ENCODE data around the gene FSTL4.
"Not testable (repeated sequence)": the region's sequence is repeated elsewhere in the genome, so short reads cannot be mapped to it uniquely, and the experiment has no call there.

FSTL4 gene

DNA sequence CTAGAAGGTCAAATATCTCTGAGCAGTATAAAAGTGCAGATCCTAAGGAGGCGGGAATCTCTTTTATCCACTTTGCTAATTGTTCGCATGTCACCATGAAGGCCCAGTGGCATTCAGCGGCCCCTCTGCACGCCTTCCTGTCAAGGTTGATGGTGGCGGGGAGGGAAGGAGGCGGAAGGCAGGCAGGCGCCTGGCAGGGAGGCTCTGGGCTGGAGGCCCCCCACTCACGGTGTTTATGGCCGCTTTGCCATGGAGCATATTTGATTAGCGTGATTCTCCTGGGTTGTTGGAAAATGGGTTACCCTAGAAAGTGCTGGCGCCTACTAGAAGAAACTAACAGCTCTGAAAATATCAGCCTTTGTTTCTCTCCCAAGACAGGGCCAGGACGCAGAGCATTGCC lies 209.6 kb downstream of the FSTL4 start:
- DNase-seq (ENCODE audit: low spot score) = no peak

DNA sequence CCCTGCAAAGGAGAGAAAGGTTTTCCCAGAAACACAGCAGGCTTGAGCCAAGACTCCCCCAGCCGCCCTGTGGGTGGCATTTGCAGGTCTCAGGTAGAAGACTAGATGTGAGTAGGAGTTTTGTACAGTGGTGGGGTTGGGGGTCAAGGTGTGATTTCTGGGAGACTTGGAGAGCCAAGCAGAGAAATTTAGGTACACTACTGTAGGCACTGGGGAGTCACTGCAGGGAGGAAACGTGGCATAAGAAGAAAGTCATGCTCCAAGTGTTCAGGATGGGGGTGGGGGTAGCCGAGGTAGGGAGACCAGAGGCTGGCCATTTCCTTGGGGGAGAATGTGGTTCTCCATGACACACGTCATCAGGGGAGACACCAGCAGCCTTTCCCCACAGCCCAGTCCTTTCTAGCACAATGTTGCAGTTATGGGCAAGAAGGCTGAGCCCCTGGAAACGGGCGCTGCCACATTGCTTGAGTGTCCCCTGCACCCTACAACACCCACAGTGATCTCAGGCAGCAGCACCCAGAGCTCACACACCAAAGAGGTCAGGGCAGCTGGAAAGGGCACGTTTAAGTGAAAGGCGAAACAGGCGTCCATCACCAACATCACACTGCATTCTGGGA lies 210.5 kb downstream of the FSTL4 start:
- DNase-seq (ENCODE audit: low spot score) = no peak

DNA sequence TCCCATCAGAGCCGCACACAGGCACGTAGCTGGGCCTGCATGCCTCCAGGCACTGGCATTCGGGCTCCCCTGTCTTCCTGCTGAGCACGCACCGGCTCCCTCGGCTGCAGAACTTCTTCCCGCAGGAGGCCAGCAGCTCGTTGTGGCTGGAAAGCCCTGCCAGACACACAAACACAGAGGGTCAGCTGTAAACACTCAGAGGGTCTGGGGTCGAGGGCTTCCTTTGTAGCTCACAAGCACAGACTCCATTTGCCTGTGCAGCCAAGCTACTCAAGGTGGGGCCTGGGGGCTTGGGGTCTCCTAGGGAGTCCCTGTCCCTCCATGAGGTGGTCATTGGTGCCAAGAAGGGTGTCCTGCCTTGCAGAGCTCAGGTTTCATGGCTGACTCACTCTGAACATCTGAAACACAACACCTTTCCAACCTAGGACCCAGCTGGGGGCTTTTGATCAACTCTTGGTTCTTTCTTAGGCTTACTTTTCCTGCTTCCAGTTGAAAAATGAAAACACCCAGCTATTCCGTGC lies 211.4 kb downstream of the FSTL4 start:
- no peak for DNase-seq (ENCODE audit: low spot score)

DNA sequence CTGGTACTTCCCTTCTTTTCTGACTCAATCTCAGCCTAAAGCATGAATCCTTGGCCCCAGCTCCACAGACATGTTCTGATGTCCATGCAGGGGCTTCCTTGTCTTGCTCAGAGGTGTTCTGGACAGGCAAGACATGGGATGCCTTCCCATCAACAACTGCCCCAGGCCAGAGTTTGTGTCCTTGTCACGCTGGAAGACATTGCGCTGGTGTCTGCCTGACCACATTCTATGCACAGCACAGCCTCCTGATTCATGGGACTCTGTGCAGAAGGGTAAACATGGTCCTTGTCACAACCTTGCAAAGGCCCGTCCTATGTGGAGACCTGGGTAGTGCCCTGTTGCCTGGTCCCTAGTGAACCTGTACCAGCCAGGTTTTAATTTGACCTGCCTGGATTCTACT lies 212.2 kb downstream of the FSTL4 start:
- DNase-seq (ENCODE audit: low spot score) = no peak

DNA sequence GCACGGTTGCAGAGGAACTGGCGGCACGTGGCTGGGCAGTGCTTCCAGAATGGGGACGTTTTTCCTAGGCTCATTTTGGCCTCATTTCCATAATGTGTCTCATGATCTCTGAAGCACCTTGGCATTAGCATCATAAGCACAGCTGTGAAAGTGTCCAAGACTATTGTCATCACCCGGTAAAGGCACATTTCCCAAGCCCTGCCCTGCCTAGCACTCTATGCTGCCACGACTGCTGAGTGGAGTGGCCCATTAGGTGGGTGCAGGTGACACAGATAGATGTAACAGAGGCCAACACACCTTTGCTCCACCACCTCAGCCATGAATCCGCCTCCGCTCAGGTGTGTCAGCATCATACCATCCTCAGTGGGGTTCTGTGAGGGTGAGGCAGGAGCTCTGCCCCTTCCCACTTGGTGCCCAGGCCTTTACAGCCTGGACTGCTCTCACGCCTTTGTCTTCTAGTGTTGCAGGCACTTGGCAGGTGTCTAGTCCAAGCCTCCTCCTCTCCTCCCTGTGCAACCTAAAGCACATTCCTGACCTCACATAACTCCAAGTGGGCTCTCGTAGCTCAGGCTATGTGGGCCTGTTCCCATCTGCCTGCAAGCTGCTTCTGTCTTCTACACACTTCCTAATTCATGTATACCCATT lies 213.0 kb downstream of the FSTL4 start:
- no peak for DNase-seq (ENCODE audit: low spot score)

DNA sequence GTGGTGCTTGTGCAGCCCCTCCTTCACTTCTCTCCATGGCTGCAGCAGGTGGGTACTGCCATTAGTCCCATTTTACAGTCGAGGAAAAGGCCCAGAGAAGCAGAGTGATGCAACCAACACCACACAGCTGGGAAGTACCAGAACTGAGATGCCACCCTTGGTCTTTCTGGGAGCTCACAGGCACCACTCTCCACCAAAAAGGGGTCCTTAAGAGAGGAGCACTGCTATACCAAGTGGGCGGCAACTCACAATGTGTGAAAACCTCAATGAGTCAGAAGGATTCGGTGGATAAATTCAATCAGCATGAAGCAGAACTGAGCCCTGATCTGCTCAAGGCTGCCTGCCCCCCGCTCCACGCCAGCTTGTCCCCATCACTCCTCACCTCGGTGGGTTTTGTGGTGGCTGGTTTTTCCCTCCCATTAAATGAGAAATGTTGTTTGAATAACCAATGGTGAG lies 213.7 kb downstream of the FSTL4 start:
- no peak for DNase-seq (ENCODE audit: low spot score)

DNA sequence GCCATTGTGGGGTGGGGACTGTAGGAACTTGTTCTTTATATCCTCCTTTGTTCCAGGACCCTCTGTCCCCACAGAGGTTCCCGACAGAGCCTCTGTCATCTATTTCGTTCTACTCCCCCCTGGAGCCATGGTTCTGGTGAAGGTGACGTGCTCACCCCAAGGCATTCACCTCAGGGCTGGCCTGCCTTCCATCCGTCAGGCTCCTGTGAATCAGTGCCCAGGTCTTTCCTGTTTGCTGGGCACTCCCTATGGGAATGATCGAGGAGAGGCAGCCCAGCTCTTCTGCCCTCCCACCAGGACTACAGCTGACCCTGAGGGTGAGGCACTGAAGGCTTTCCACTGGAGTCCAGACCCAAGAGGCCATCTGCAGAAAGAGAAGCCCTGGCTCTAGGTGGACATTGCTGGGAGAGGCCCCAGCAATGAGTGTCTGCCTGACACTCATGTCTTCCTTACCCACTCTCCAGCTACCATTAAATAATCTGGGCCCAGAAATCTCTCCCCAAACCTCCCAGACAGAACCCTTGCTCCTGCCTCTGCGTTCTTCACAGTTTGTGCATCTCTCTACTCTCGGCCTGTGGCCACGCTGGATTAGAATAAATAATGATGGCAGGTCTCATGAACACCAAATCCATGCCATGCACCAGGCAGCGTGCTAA lies 214.2 kb downstream of the FSTL4 start:
- no peak for DNase-seq (ENCODE audit: low spot score)

DNA sequence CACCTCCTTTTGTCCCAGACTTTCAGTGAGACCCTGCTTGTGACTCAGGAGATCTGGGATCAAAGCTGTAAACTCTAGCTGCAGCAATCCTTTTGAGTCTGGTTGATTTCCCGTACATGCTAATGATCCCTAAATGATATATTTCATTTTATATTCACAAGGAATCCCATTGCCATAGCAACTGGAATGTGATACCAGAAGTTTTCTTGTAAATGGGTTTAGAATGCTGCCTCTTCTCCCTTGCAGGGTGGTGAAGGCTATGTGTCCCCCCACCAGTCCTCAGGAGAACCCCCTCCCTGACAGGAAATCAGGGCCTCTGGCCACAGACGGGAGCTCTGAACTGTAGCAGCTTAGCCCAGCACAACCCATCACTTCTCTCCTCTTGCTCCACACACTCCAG lies 215.0 kb downstream of the FSTL4 start:
- DNase-seq (ENCODE audit: low spot score) = no peak

DNA sequence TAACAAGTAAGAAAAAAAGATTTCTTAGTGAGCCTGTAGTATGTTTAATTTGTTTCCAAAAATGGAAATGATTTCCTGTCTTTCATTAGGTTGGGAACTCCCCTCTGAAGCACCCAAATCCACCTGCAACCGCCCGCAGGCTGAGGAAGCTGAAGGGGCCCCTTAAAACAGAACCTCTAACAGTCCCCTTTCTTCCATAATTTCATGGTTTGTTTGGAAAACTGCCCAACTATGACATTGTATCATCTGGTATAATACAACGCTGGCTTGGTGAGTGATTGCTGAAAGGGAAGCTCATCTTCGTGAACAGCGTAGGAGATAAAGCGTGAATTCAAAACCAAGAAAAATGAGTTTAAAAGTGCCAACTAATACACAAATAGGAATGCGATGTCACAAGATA lies 215.5 kb downstream of the FSTL4 start:
- DNase-seq (ENCODE audit: low spot score) = no peak

DNA sequence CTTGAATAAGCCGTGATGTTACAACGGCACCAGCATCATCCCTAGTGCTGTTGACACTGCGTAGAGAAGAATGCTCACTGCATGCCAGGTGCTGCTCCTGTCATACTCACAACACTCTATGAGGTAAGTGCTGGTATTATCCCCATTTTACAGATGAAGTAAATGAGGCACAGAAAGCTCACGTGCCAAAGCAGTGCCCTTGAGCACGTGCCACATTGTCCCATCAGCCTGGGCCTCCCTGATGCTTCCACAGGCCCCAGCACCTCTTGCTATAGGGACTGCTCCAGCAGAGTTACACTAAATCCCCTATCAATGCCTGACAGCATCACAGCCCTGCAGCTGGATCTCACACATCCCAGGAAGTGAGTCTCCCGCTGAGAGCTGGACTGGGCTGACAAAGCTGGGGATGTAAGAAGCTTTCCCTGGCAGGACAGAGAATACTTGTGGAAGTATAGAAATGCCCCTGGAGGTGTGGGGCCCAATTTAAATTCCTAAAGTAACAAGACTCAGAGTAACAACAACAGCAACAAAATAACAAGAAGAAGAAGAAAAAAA lies 216.1 kb downstream of the FSTL4 start:
- no peak for DNase-seq (ENCODE audit: low spot score)

DNA sequence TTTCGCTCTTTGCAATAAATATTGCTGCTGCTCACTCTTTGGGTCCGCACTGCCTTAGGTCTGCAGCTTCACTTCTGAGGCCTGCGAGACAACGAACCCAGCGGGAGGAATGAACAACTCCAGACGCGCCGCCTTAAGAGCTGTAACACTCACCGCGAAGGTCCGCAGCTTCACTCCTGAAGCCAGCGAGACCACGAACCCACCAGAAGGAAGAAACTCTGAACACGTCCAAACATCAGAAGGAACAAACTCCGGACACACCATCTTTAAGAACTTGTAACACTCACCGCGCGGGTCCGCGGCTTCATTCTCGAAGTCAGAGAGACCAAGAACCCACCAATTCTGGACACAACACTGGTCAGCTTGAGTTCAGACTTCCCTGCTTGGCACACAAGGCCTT lies 217.1 kb downstream of the FSTL4 start:
- DNase-seq (ENCODE audit: low spot score) = not testable (repeated sequence)

DNA sequence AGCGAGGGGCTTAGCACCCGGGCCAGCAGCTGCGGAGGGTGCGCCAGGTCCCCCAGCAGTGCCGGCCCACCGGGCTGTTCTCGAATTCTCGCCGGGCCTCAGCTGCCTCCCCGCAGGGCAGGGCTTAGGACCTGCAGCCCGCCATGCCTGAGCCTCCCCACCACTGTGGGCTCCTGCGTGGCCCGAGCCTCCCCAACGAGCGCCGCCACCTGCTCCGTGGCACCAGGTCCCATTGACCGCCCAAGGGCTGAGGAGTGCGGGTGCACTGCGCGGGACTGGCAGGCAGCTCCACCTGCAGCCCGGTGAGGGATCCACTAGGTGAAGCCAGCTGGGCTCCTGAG lies 217.9 kb downstream of the FSTL4 start:
- DNase-seq (ENCODE audit: low spot score) = not testable (repeated sequence)

DNA sequence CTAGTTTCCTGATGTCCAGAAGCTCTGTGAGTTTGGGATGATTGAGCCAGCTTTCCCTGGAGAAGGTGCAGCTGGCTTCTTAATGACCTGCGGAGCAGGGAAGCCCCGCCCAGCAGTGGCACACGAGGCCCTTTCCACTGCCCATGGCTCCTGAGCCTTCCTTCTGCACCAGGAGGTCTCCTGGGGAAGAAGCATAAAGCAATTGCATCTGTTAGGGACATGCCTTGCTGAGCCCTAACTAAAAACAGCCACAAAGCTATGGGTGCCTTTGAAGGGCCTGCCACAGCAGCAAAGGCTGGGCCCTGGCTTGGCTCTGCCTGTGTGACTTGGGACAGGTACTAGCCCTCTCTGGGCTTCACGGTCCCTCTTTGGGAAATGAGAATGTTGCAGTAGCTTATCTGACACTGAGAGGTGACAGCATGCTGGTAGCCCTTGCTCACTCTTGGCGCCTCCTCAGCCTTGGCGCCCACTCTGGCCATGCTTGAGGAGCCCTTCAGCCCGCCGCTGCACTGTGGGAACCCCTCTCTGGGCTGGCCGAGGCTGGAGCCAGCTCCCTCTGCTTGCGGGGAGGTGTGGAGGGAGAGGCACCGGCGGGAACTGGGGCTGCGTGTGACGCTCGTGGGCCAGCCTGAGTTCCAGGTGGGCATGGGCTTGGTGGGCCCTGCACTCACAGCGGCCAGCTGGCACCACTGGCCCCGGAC lies 218.4 kb downstream of the FSTL4 start:
- no peak for DNase-seq (ENCODE audit: low spot score)

DNA sequence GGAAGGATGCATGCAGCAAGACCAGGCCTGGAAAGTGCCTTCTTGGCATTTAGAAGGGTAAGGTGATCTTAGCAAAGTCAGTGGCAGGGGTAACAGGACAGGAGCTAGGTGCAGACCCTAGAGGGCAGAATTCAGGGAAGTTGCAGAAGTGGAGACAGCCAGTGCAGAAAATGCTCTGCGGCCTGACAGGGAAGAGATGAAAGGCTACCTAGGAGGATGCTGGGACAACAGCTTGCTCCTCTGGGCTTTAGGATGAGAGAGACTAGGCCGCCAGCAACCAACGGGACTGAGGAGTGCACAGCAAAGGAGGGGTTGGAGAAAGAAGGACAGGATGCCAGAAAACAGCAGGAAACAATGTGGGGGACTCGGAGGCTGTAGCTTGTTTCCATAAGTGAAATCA lies 219.9 kb downstream of the FSTL4 start:
- DNase-seq (ENCODE audit: low spot score) = no peak

DNA sequence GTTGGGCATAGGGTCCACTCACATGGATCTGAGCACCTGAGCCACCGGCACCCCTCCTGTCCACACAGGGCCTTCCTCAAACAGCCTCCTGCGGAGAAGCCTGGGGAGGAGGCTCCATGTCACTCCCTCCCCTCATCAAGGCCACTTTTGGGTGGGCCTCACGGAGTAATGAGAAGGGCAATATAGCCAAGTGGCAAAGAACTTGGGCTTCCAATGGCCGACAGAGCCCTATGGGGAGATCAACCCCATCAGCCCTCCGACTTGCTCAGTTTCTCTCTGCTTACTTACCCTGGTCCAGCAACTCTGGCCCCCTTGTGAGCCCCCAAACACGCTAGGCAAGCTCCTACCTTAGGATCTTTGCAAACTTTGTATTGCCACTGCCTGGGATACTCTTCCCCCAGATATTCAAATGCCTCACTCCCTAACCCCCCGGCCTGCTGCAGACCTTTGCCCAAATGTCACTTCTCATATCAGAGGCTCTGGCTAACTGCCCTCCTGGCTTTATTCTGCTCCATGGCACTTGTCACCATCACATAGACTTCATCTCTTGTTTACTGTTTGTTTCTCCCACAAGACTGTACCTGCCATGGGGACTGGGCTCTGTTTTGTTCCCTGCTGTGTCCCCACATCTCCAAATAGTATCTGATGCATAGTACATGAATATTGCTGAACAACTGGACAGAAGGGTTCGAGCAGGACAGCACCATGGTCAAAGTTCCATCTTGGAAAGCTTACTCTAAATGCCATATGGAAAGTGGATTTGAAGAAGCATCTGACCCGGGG lies 220.8 kb downstream of the FSTL4 start:
- DNase-seq (ENCODE audit: low spot score) = no peak

DNA sequence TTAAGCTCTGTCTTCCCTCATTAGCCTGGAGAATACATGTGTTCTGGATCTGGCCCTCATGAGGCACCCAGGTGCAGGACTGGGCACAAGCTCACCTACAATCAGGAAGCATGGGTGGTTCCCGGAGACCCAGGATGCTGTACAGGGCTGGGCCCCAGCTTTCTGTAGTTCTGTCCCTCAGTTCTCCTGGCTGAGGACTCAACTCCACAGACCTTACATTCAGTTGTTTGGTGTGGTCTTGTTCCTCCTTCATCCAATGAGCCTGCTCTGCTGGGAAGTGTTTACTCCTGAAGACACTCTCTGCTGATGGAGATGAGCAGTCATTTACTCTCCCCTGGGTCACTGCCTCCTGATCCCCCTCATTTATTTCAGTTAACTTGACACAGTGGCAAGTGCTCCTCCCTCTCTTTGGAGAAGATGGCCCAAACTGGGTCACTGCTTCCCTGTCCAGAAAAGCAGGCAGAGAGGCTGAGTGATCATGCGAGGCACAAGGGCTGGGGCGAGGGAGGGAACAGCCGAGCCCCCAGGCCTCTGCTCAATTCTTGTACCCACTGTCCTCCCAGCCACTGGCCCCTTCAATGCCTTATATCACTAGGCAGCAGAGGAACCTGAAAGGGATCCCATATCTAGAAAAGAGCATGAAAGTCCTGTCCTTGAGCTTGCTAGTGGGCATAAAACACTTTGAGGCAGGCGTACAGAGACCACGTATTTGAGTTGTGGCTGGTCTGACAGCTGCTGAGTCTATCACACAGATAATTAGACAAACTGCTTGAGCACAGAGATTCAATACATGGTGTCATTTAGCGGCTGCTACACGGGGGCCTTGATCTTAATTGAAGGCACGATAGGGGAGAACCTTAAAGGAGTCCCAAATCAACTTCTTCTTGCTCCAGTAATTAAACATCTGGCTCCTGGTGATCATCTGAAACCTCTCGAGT lies 221.7 kb downstream of the FSTL4 start:
- DNase-seq (ENCODE audit: low spot score) = no peak

DNA sequence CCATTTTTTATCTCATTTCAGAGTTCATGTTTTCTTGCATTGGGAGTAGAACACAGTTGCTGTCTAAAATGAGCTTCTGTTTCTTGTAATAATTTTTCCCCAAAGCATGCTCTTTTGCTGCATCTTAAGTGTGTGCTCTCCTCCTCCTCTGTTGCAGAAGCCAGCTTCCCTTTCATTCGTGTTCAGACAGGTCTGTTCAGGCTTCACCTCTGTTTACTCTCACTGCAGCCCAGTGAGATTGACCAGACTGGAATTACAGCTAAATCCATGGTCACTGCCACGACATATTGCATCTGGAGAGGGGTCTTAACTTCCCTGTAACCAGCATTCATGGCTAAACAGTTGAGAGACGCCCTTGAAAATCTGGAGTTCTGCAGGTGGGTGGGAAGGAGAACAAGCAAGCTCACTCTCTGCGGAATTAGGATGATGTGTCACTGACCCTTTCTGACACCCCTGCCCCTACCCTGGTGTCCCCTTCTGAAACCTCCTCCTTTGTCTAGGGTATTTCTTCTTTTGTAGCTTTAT lies 223.2 kb downstream of the FSTL4 start:
- DNase-seq (ENCODE audit: low spot score) = no peak

DNA sequence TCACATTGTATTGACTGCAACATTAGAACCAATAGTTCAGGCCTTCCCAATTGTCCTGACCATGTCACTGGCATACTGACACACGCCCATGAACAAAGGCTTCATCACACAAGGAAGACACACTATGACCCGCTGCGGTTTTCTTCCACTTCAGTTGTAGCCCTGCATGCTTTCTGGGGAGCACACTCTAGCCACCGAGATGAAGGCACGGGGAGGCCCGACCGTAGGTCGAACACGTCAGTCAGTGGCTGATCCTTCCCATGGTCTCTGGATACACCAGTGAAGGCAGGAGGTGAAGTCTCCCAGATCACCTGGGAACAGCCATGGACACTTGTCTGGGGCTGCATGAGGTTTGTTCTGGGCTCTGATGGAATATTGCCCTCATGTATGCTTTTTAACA lies 224.7 kb downstream of the FSTL4 start:
- DNase-seq (ENCODE audit: low spot score) = no peak

DNA sequence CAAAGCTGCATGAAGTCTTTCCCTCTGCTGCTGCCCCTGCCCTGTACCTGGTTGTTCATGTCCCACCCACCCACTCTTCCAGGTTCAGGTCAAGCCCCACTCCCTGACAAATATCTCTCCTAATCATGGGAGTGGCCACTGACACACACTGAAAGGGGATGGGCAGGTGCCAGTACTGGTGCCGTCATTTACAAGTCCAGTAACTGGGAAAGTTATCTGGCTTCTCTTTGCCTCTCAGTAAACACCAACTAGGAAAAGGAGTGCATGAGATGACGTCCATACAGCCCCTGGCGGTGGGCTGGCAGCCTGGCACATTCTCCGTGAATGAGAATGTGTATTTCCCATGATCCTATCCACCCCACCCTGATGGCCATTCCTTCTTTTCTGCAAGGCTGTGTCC lies 225.2 kb downstream of the FSTL4 start:
- no peak for DNase-seq (ENCODE audit: low spot score)

DNA sequence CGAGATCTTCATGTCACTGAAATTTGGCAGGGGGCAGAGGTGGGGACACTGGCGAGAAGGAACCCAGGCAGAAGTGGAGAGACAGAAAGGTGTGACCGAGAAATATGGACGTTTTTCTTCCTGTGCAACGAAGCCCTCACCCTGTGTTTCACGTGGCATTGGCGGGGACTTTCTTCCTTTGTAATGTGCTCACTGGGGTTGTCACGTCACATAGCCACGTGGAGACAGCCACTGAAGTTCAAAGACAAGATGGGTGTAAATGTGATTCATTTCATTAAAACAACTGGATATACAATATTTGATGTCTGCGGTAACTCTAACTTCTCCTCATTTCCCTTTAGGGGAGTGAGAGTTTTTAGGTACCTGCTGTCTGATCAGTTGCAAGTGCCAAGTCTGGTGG lies 225.7 kb downstream of the FSTL4 start:
- no peak for DNase-seq (ENCODE audit: low spot score)
